Body of pancreas (tissue), 4 donors: ENCODE results near the gene SYNRG.

Source experiments
- POLR2A ChIP-seq, 3 donors: fragments of 450-650 bp; IDR thresholded peaks; one replicate each; pipeline ENCODE4 v1.6.1; 2016; ENCODE audit warnings: antibody characterized with exemption in 3 of 3, mild to moderate bottlenecking in 2 of 3
- TF ChIP-seq, protein P1 (sequence below), 7 experiments: fragments of 450-650 bp in 4 of 7; fragments of 200-600 bp in 3 of 7; sonication (generic) in 3 of 7; IDR thresholded peaks; one replicate each; pipeline ENCODE4 v1.5.1; 2016 to 2019; ENCODE audit warnings: antibody characterized with exemption in 7 of 7

DNA sequence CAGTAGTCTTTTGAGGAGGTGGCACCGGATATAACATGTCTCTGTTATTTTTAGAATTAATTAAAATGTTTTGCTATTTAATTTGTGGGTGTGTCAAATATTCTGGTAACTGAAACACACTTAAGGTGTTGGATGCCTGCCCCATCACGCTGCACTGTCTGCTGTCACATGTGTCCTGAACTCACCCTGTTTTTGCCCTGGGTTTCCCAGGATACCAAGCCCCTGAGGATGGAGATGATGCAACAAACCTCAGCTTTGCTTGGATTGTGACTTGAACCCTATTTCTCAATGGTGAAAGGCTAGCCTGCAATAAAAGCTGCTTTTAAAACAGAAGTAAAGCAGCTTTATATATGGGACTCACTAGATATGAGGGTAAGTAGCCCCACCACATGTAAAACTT, 131.0 kb downstream of the SYNRG start:
- TF ChIP-seq, protein P1, sequence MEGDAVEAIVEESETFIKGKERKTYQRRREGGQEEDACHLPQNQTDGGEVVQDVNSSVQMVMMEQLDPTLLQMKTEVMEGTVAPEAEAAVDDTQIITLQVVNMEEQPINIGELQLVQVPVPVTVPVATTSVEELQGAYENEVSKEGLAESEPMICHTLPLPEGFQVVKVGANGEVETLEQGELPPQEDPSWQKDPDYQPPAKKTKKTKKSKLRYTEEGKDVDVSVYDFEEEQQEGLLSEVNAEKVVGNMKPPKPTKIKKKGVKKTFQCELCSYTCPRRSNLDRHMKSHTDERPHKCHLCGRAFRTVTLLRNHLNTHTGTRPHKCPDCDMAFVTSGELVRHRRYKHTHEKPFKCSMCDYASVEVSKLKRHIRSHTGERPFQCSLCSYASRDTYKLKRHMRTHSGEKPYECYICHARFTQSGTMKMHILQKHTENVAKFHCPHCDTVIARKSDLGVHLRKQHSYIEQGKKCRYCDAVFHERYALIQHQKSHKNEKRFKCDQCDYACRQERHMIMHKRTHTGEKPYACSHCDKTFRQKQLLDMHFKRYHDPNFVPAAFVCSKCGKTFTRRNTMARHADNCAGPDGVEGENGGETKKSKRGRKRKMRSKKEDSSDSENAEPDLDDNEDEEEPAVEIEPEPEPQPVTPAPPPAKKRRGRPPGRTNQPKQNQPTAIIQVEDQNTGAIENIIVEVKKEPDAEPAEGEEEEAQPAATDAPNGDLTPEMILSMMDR (IDR thresholded peaks at IDR 0.05), result no peak
- no peak for TF ChIP-seq POLR2A (IDR thresholded peaks at IDR 0.05)
